Mesendoderm (in vitro differentiated cells): ENCODE measurements around the gene MBD6. TPM values are rescaled to one million over a fixed set of nuclear protein-coding genes. Genes with fewer than 3 reads are reported as not detected.

Source experiments
- DNase-seq: peaks from one replicate; pipeline ENCODE4 v3.0.0; 2013
- H2AK5ac ChIP-seq: 2 replicates; pipeline ENCODE4 v1.6.1; 2013; ENCODE audit warnings: low read length, inconsistent platforms
- H2BK120ac ChIP-seq: 2 replicates; pipeline ENCODE4 v1.6.1; 2013; ENCODE audit warnings: low read depth, mild to moderate bottlenecking, low read length, moderate library complexity, mixed read lengths
- H2BK15ac ChIP-seq: replicated peaks from 2 replicates; pipeline ENCODE4 v1.6.1; 2013; ENCODE audit warnings: low read depth, mild to moderate bottlenecking, moderate library complexity
- H2BK5ac ChIP-seq: 2 replicates; pipeline ENCODE4 v1.6.1; 2013; ENCODE audit warnings: low read length, inconsistent platforms
- H3K18ac ChIP-seq: 2 replicates; pipeline ENCODE4 v1.6.1; 2013; ENCODE audit warnings: mild to moderate bottlenecking, low read length, mixed read lengths
- H3K23ac ChIP-seq: one replicate; pipeline ENCODE4 v1.6.1; 2013; ENCODE audit warnings: low read length
- H3K27ac ChIP-seq: 2 replicates; pipeline ENCODE4 v1.5.1; 2013; ENCODE audit warnings: low read depth, mild to moderate bottlenecking, inconsistent platforms, low read length, moderate library complexity
- H3K27me3 ChIP-seq: 2 replicates; pipeline ENCODE4 v1.6.1; 2013; ENCODE audit warnings: low read length, control low read depth, mild to moderate bottlenecking, inconsistent platforms; ENCODE audit not compliant: insufficient read depth, poor library complexity
- H3K36me3 ChIP-seq: 2 replicates; pipeline ENCODE4 v1.6.1; 2013; ENCODE audit warnings: low read length, inconsistent platforms; ENCODE audit not compliant: control insufficient read depth, insufficient read depth
- H3K4ac ChIP-seq: one replicate; pipeline ENCODE4 v1.6.1; 2013; ENCODE audit warnings: low read depth, mild to moderate bottlenecking, low read length, moderate library complexity
- H3K4me1 ChIP-seq: 2 replicates; pipeline ENCODE4 v1.6.1; 2013; ENCODE audit warnings: low read depth, low read length, inconsistent platforms; ENCODE audit not compliant: control insufficient read depth
- H3K4me2 ChIP-seq: 2 replicates; pipeline ENCODE4 v1.6.1; 2013; ENCODE audit warnings: low read length
- H3K4me3 ChIP-seq: 2 replicates; pipeline ENCODE4 v1.5.1; 2013; ENCODE audit warnings: mild to moderate bottlenecking, low read length
- H3K56ac ChIP-seq: one replicate; pipeline ENCODE4 v1.6.1; 2013; ENCODE audit warnings: low read length
- H3K79me1 ChIP-seq: 2 replicates; pipeline ENCODE4 v1.6.1; 2013; ENCODE audit warnings: low read length, inconsistent platforms
- H3K79me2 ChIP-seq: 2 replicates; pipeline ENCODE4 v1.6.1; 2013; ENCODE audit warnings: mild to moderate bottlenecking, low read length; ENCODE audit not compliant: control insufficient read depth, insufficient read depth
- H3K9ac ChIP-seq: 2 replicates; pipeline ENCODE4 v1.6.1; 2013; ENCODE audit warnings: low read length, inconsistent platforms
- H4K5ac ChIP-seq: one replicate; pipeline ENCODE4 v1.6.1; 2013; ENCODE audit warnings: low read length
- H4K8ac ChIP-seq: one replicate; pipeline ENCODE4 v1.6.1; 2013; ENCODE audit warnings: low read depth, mild to moderate bottlenecking, control low read depth, low read length, moderate library complexity
- WGBS: extraction: QIAGEN DNeasy Blood & Tissue Kit; methylation state at CpG from one replicate; pipeline ENCODE4 v1.1.7; 2013; ENCODE audit warnings: low lambda C conversion rate, missing lambda C conversion rate; ENCODE audit not compliant: insufficient coverage; ENCODE audit errors: extremely low coverage; 5-methylcytosine and 5-hydroxymethylcytosine counted together
- polyA plus RNA-seq, 2 experiments: library from polyadenylated mRNA; stranded (reverse); fragments of 200-250 nt; gene quantifications; one replicate each; pipeline ENCODE4 v1.2.3, GENCODE V29; 2013

The MBD6 gene, protein sequence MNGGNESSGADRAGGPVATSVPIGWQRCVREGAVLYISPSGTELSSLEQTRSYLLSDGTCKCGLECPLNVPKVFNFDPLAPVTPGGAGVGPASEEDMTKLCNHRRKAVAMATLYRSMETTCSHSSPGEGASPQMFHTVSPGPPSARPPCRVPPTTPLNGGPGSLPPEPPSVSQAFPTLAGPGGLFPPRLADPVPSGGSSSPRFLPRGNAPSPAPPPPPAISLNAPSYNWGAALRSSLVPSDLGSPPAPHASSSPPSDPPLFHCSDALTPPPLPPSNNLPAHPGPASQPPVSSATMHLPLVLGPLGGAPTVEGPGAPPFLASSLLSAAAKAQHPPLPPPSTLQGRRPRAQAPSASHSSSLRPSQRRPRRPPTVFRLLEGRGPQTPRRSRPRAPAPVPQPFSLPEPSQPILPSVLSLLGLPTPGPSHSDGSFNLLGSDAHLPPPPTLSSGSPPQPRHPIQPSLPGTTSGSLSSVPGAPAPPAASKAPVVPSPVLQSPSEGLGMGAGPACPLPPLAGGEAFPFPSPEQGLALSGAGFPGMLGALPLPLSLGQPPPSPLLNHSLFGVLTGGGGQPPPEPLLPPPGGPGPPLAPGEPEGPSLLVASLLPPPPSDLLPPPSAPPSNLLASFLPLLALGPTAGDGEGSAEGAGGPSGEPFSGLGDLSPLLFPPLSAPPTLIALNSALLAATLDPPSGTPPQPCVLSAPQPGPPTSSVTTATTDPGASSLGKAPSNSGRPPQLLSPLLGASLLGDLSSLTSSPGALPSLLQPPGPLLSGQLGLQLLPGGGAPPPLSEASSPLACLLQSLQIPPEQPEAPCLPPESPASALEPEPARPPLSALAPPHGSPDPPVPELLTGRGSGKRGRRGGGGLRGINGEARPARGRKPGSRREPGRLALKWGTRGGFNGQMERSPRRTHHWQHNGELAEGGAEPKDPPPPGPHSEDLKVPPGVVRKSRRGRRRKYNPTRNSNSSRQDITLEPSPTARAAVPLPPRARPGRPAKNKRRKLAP
- 18.9 TPM for polyA plus RNA-seq (2013, experiment 1 of 2)
- 17.3 TPM for polyA plus RNA-seq (2013, experiment 2 of 2)

DNA sequence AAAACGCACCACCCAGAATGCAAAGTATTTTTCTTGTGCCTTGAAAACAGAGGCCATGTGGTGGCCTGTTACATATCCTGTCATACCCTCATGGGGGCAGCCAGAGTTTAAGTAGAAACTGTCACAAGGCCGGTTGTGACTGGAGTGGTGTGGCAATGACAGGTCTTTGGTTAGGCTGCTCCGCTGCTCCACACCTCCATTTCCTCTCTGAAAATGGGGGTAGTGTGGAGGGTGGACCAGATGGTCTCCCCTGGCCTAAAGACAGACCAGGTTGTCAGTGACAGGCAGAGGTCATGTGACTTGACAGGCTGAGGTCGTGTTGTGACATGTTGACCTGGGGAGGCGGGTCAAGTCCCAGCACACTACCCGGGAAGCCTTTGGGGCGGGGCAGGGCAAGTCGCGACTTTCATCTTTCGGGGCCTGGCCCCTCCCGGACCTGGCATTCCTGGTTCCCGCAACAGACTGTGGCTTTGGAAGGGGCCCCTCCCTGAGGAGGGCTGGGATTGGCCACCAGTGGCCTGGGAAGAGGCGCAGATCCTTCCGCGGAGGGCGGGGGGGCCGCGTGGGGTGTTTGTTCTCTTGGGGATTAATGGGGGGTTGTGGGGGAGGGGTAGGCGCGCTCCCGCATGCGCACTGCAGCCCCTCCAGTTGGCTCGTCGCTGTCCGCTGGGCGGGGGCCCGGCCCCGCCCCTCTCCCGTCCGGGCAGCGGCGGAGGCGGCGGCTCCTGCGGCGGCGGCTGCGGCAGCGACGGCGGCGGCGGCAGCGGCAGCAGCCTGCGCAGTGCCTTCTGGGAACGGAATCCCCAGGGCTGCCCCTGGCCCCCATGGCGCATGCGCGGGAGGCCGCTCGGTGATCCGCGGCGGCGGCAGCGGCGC, at the start of gene MBD6:
Gene MBD6, plus strand, starts transcription at position 814 of the 876 bp plus-strand sequence. CDS start 1,480 bp downstream, outside the sequence.
- Histone ChIP-seq H3K4ac (peak within 1 kb of the TSS; percentile 38), H3K36me3 (peaks cover 4% of the 10 kb centered on the region), H3K79me1 (peaks cover 6% of the 10 kb centered on the region), H3K56ac (peak within 1 kb of the TSS; percentile 94), H2BK120ac (no peak within 1 kb of the TSS), H3K4me1 (peaks cover 9% of the 10 kb centered on the region), H3K18ac (peak within 1 kb of the TSS; percentile 56), H3K4me3 (peak within 1 kb of the TSS; percentile 63), H2BK15ac (no peak within 1 kb of the TSS), H4K8ac (no peak within 1 kb of the TSS), H3K27ac (peak within 1 kb of the TSS; percentile 86), H4K5ac (no peak within 1 kb of the TSS), H3K4me2 (peak within 1 kb of the TSS; percentile 78), H3K23ac (peak within 1 kb of the TSS; percentile 76), H3K27me3 (no peaks in the 10 kb centered on the region), H3K79me2 (peaks cover 5% of the 10 kb centered on the region), H3K9ac (peak within 1 kb of the TSS; percentile 76), H2BK5ac (no peak within 1 kb of the TSS), H2AK5ac (no peak within 1 kb of the TSS)
- WGBS: no CpG with 5 or more reads among the region's 57 CpGs
- peak; percentile 94 for DNase-seq

- Histone ChIP-seq H4K8ac (no peak overlapping the region), H3K36me3 (no peaks in the 10 kb centered on the region), H3K23ac (no peak overlapping the region), H3K4me3 (no peak overlapping the region), H3K9ac (no peak overlapping the region), H2BK15ac (no peak overlapping the region), H3K56ac (no peak overlapping the region), H3K79me1 (no peaks in the 10 kb centered on the region), H3K4me1 (peaks cover 8% of the 10 kb centered on the region), H3K18ac (no peak overlapping the region), H3K4me2 (no peak overlapping the region), H2BK5ac (no peak overlapping the region), H3K79me2 (no peaks in the 10 kb centered on the region), H3K27me3 (peaks cover 25% of the 10 kb centered on the region), H3K27ac (no peak overlapping the region), H4K5ac (no peak overlapping the region), H2BK120ac (no peak overlapping the region), H2AK5ac (no peak overlapping the region), H3K4ac (no peak overlapping the region)
- DNase-seq: no peak
- no CpG with 5 or more reads among the region's 3 CpGs for WGBS
These were observed 49.2 kb upstream of the MBD6 start for GRCh38 chr12:57473392-57473791.

DNA sequence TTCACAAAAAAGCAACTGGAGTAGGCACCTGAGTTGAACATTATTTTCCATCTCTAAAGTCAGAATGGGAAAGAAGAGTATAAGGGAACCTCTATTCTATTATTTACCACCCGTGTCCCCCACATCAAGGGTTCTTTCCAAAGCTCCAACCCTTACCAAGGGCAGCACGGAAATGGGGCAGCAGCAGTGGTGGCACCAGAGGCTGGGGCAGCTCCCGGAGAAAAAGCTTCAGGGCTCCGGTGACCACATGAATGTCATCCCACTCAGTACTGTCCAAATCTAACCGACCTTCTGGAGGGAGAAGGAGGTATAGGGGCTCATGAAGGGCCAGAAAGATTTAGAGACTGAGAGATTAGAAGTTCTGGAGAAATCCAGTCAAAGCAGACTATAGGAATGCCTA, 48.7 kb upstream of the MBD6 start:
- peaks cover 25% of the 10 kb centered on the region for H3K27me3 ChIP-seq
- WGBS: no CpG with 5 or more reads among the region's 5 CpGs

GRCh38 chr12:57474430-57474829, 48.2 kb upstream of the MBD6 start:
- Histone ChIP-seq H3K9ac (no peak overlapping the region), H3K23ac (no peak overlapping the region), H3K56ac (no peak overlapping the region), H3K4me2 (no peak overlapping the region), H3K79me2 (no peaks in the 10 kb centered on the region), H3K4me1 (peaks cover 8% of the 10 kb centered on the region), H4K8ac (no peak overlapping the region), H3K4me3 (no peak overlapping the region), H2BK15ac (no peak overlapping the region), H3K27me3 (peaks cover 25% of the 10 kb centered on the region), H3K18ac (no peak overlapping the region), H2BK120ac (no peak overlapping the region), H3K79me1 (no peaks in the 10 kb centered on the region), H2BK5ac (no peak overlapping the region), H2AK5ac (no peak overlapping the region), H3K4ac (no peak overlapping the region), H3K27ac (no peak overlapping the region), H4K5ac (no peak overlapping the region), H3K36me3 (no peaks in the 10 kb centered on the region)
- DNase-seq: no peak
- no CpG with 5 or more reads among the region's 8 CpGs for WGBS

More for the DNA sequence above, 48.7 kb upstream of the MBD6 start:
- no peaks in the 10 kb centered on the region for H3K79me1 ChIP-seq
- no peak overlapping the region for H4K8ac ChIP-seq
- H3K79me2 ChIP-seq: no peaks in the 10 kb centered on the region
- H2BK120ac ChIP-seq: no peak overlapping the region
- H3K18ac ChIP-seq: no peak overlapping the region
- H3K56ac ChIP-seq: no peak overlapping the region
- no peak overlapping the region for H2BK5ac ChIP-seq
- peaks cover 8% of the 10 kb centered on the region for H3K4me1 ChIP-seq
- no peak overlapping the region for H3K4me3 ChIP-seq
- no peak overlapping the region for H2BK15ac ChIP-seq
- no peak overlapping the region for H3K9ac ChIP-seq
- no peak overlapping the region for H4K5ac ChIP-seq
- no peak overlapping the region for H2AK5ac ChIP-seq
- DNase-seq: no peak
- H3K27ac ChIP-seq: no peak overlapping the region
- H3K23ac ChIP-seq: no peak overlapping the region
- no peaks in the 10 kb centered on the region for H3K36me3 ChIP-seq
- H3K4ac ChIP-seq: no peak overlapping the region
- H3K4me2 ChIP-seq: no peak overlapping the region

- Histone ChIP-seq H3K79me2 (no peaks in the 10 kb centered on the region), H2BK15ac (no peak overlapping the region), H3K9ac (no peak overlapping the region), H2BK120ac (no peak overlapping the region), H4K8ac (no peak overlapping the region), H2BK5ac (no peak overlapping the region), H3K36me3 (no peaks in the 10 kb centered on the region), H3K56ac (no peak overlapping the region), H3K4ac (no peak overlapping the region), H3K18ac (no peak overlapping the region), H3K4me3 (no peak overlapping the region), H3K27me3 (peaks cover 25% of the 10 kb centered on the region), H3K4me2 (peak overlapping the region; percentile 59), H3K23ac (no peak overlapping the region), H3K4me1 (peaks cover 8% of the 10 kb centered on the region), H3K27ac (no peak overlapping the region), H2AK5ac (no peak overlapping the region), H3K79me1 (no peaks in the 10 kb centered on the region), H4K5ac (no peak overlapping the region)
- no peak for DNase-seq
- WGBS: no CpG with 5 or more reads among the region's 7 CpGs
These were observed 47.8 kb upstream of the MBD6 start for GRCh38 chr12:57474862-57475261.
